Activated naive CD8-positive, alpha-beta T cell treated with anti-CD3 and anti-CD28 coated beads for 36 hours (primary cell): ENCODE results near the gene SLC44A5. TPM values are rescaled to one million over a fixed set of nuclear protein-coding genes. Genes with fewer than 3 reads are reported as not detected.
A peak's percentile ranks its signal among the peaks of the same experiment; 100 is the strongest.
"Not testable (repeated sequence)": the region's sequence is repeated elsewhere in the genome, so short reads cannot be mapped to it uniquely, and the experiment has no call there.

Source experiments
- DNase-seq: peaks from one replicate; pipeline ENCODE4 v3.0.0; 2021
- H3K27ac Mint-ChIP-seq: one replicate; pipeline ENCODE4 v1.8.0; 2022; ENCODE audit warnings: mild to moderate bottlenecking, moderate library complexity, mixed read lengths
- H3K27me3 Mint-ChIP-seq: one replicate; pipeline ENCODE4 v1.8.0; 2022; ENCODE audit warnings: mild to moderate bottlenecking, mixed read lengths
- H3K36me3 Mint-ChIP-seq: one replicate; pipeline ENCODE4 v1.8.0; 2021; ENCODE audit warnings: mild to moderate bottlenecking, mixed read lengths
- H3K4me1 Mint-ChIP-seq: one replicate; pipeline ENCODE4 v1.8.0; 2021; ENCODE audit warnings: mixed read lengths
- H3K4me3 Mint-ChIP-seq: one replicate; pipeline ENCODE4 v1.8.0; 2022; ENCODE audit warnings: mild to moderate bottlenecking, moderate library complexity, mixed read lengths
- H3K9me3 Mint-ChIP-seq: one replicate; pipeline ENCODE4 v1.8.0; 2022; ENCODE audit warnings: mixed read lengths
- total RNA-seq, 2 experiments: library from RNA; stranded (reverse); gene quantifications; one replicate each; pipeline ENCODE4 v1.2.3, GENCODE V29; 2021

SLC44A5 gene
- total RNA-seq, 2 experiments from 2014 or later = 0.19 to 0.28 TPM

- no peaks in the 10 kb centered on the region for H3K36me3 Mint-ChIP-seq
- no peaks in the 10 kb centered on the region for H3K4me1 Mint-ChIP-seq
- no peak overlapping the region for H3K4me3 Mint-ChIP-seq
- no peak for DNase-seq
- H3K27me3 Mint-ChIP-seq = no peaks in the 10 kb centered on the region
- H3K27ac Mint-ChIP-seq = no peak overlapping the region
- H3K9me3 Mint-ChIP-seq = no peaks in the 10 kb centered on the region
These were observed 189.5 kb downstream of the SLC44A5 start for GRCh38 chr1:75421371-75421770.

GRCh38 chr1:75415187-75415586, 195.7 kb downstream of the SLC44A5 start:
- no peak for DNase-seq
- H3K36me3 Mint-ChIP-seq = no peaks in the 10 kb centered on the region
- no peak overlapping the region for H3K27ac Mint-ChIP-seq
- no peaks in the 10 kb centered on the region for H3K9me3 Mint-ChIP-seq
- no peaks in the 10 kb centered on the region for H3K4me1 Mint-ChIP-seq
- H3K4me3 Mint-ChIP-seq = no peak overlapping the region
- no peaks in the 10 kb centered on the region for H3K27me3 Mint-ChIP-seq

- no peaks in the 10 kb centered on the region for H3K4me1 Mint-ChIP-seq
- no peaks in the 10 kb centered on the region for H3K36me3 Mint-ChIP-seq
- no peak overlapping the region for H3K27ac Mint-ChIP-seq
- H3K27me3 Mint-ChIP-seq = no peaks in the 10 kb centered on the region
- no peak for DNase-seq
- no peak overlapping the region for H3K4me3 Mint-ChIP-seq
- H3K9me3 Mint-ChIP-seq = peaks cover 5% of the 10 kb centered on the region
These were observed 198.3 kb downstream of the SLC44A5 start for GRCh38 chr1:75412616-75413015.

GRCh38 chr1:75404681-75405080, 206.2 kb downstream of the SLC44A5 start:
- DNase-seq, H3K4me1 Mint-ChIP-seq, H3K36me3 Mint-ChIP-seq, H3K27me3 Mint-ChIP-seq, H3K27ac Mint-ChIP-seq, H3K4me3 Mint-ChIP-seq: not testable (repeated sequence)
- H3K9me3 Mint-ChIP-seq = peaks cover 15% of the 10 kb centered on the region

- not testable (repeated sequence) for H3K36me3 Mint-ChIP-seq, H3K4me1 Mint-ChIP-seq, H3K27ac Mint-ChIP-seq, DNase-seq, H3K4me3 Mint-ChIP-seq, H3K27me3 Mint-ChIP-seq
- peaks cover 15% of the 10 kb centered on the region for H3K9me3 Mint-ChIP-seq
These were observed 207.7 kb downstream of the SLC44A5 start for GRCh38 chr1:75403147-75403646.

- no peak for DNase-seq
- Mint-ChIP-seq H3K4me3 (no peak overlapping the region), H3K27ac (no peak overlapping the region), H3K4me1 (no peaks in the 10 kb centered on the region), H3K9me3 (peaks cover 11% of the 10 kb centered on the region), H3K36me3 (no peaks in the 10 kb centered on the region), H3K27me3 (no peaks in the 10 kb centered on the region)
These were observed 210.2 kb downstream of the SLC44A5 start for GRCh38 chr1:75400716-75401115.

GRCh38 chr1:75396745-75397144, 214.2 kb downstream of the SLC44A5 start:
- Mint-ChIP-seq H3K27me3 (no peaks in the 10 kb centered on the region), H3K9me3 (peaks cover 5% of the 10 kb centered on the region), H3K36me3 (no peaks in the 10 kb centered on the region), H3K4me3 (no peak overlapping the region), H3K27ac (no peak overlapping the region), H3K4me1 (no peaks in the 10 kb centered on the region)
- DNase-seq = no peak

GRCh38 chr1:75396260-75396659, 214.7 kb downstream of the SLC44A5 start:
- DNase-seq = no peak
- Mint-ChIP-seq H3K9me3 (peaks cover 10% of the 10 kb centered on the region), H3K4me3 (no peak overlapping the region), H3K4me1 (no peaks in the 10 kb centered on the region), H3K27ac (no peak overlapping the region), H3K36me3 (no peaks in the 10 kb centered on the region), H3K27me3 (no peaks in the 10 kb centered on the region)

- peaks cover 22% of the 10 kb centered on the region for H3K9me3 Mint-ChIP-seq
- H3K4me1 Mint-ChIP-seq = no peaks in the 10 kb centered on the region
- no peak overlapping the region for H3K4me3 Mint-ChIP-seq
- no peaks in the 10 kb centered on the region for H3K27me3 Mint-ChIP-seq
- DNase-seq = no peak
- no peak overlapping the region for H3K27ac Mint-ChIP-seq
- no peaks in the 10 kb centered on the region for H3K36me3 Mint-ChIP-seq
These were observed 216.4 kb downstream of the SLC44A5 start for GRCh38 chr1:75394386-75395139.

GRCh38 chr1:75392278-75392677, 218.6 kb downstream of the SLC44A5 start:
- H3K4me1 Mint-ChIP-seq = no peaks in the 10 kb centered on the region

GRCh38 chr1:75375476-75376447, 235.2 kb downstream of the SLC44A5 start:
- Mint-ChIP-seq H3K4me3 (peak overlapping the region; percentile 90), H3K27ac (peak overlapping the region; percentile 91)
- not testable (repeated sequence) for H3K4me1 Mint-ChIP-seq, H3K9me3 Mint-ChIP-seq, H3K27me3 Mint-ChIP-seq, DNase-seq, H3K36me3 Mint-ChIP-seq

More at GRCh38 chr1:75392278-75392677, 218.6 kb downstream of the SLC44A5 start:
- H3K27ac Mint-ChIP-seq = no peak overlapping the region
- H3K27me3 Mint-ChIP-seq = no peaks in the 10 kb centered on the region
- DNase-seq = no peak
- H3K36me3 Mint-ChIP-seq = no peaks in the 10 kb centered on the region
- no peak overlapping the region for H3K4me3 Mint-ChIP-seq
- peaks cover 30% of the 10 kb centered on the region for H3K9me3 Mint-ChIP-seq

GRCh38 chr1:75373542-75374159, 237.3 kb downstream of the SLC44A5 start:
- no peak overlapping the region for H3K4me3 Mint-ChIP-seq
- no peaks in the 10 kb centered on the region for H3K4me1 Mint-ChIP-seq
- DNase-seq = no peak
- H3K27me3 Mint-ChIP-seq = no peaks in the 10 kb centered on the region
- H3K9me3 Mint-ChIP-seq = no peaks in the 10 kb centered on the region
- no peak overlapping the region for H3K27ac Mint-ChIP-seq
- H3K36me3 Mint-ChIP-seq = no peaks in the 10 kb centered on the region

- Mint-ChIP-seq H3K4me1 (no peaks in the 10 kb centered on the region), H3K27ac (no peak overlapping the region), H3K9me3 (peaks cover 13% of the 10 kb centered on the region), H3K4me3 (no peak overlapping the region), H3K27me3 (no peaks in the 10 kb centered on the region), H3K36me3 (peaks cover 3% of the 10 kb centered on the region)
- DNase-seq = no peak
These were observed 244.3 kb downstream of the SLC44A5 start for GRCh38 chr1:75366595-75366994.

- Mint-ChIP-seq H3K27ac (no peak overlapping the region), H3K36me3 (peaks cover 3% of the 10 kb centered on the region)
- DNase-seq = no peak
These were observed 249.7 kb downstream of the SLC44A5 start for GRCh38 chr1:75361260-75361659.

GRCh38 chr1:75354267-75354666, 256.6 kb downstream of the SLC44A5 start:
- H3K4me1 Mint-ChIP-seq, H3K4me3 Mint-ChIP-seq, H3K27ac Mint-ChIP-seq, H3K9me3 Mint-ChIP-seq, H3K36me3 Mint-ChIP-seq, H3K27me3 Mint-ChIP-seq, DNase-seq: not testable (repeated sequence)

More at GRCh38 chr1:75361260-75361659, 249.7 kb downstream of the SLC44A5 start:
- no peak overlapping the region for H3K4me3 Mint-ChIP-seq
- H3K27me3 Mint-ChIP-seq = no peaks in the 10 kb centered on the region
- H3K9me3 Mint-ChIP-seq = peaks cover 13% of the 10 kb centered on the region
- H3K4me1 Mint-ChIP-seq = no peaks in the 10 kb centered on the region
